ENCODE data around the gene DNAJC16. TPM values are rescaled to one million over a fixed set of nuclear protein-coding genes. Genes with fewer than 3 reads are reported as not detected.
"Not testable (repeated sequence)": the region's sequence is repeated elsewhere in the genome, so short reads cannot be mapped to it uniquely, and the experiment has no call there.

The DNAJC16 gene
- total and polyA plus RNA-seq, 4 donors: 16.2 to 27.7 (median 17.4) TPM

DNA sequence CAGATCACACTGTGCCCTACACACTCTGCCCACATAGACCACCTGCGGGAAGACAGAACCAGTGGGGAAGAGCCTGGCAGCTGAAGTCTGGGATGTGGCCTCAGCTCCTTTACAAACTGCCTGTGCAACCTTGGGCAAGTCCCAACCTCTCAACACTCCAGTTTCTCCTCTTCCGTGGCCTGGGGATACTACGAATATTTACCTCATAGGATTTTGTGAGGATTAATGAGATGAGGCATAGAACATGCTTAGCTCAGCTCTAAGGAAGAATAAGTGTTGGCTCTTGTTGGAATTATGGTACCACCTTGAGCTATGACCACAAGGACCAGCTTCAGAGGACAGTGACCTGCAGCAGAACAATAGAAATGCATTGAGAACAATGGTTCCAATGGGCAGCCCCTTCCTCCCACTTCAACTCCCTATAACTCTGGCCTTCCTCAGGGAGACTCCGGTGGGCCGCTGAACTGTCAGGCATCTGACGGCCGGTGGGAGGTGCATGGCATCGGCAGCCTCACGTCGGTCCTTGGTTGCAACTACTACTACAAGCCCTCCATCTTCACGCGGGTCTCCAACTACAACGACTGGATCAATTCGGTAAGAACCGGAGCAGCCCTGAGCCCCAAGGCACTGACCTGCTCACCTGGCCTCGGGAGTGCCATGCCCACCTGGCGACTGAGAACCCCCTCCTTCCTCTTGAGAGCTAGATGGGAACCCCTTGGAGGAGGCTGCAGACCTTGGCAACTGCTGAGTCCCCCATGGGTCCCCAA lies 39.6 kb upstream of the DNAJC16 start:
- H3K4me3 ChIP-seq (ENCODE audit: low read depth, low read length); H3K27ac ChIP-seq (ENCODE audit: low read depth, low read length); H3K4me1 ChIP-seq (ENCODE audit: control insufficient read depth, insufficient read depth, low read length); H3K9me3 ChIP-seq (ENCODE audit: control insufficient read depth, insufficient read depth, low read length); H3K27me3 ChIP-seq (ENCODE audit: control insufficient read depth, insufficient read depth, low read length); DNase-seq (ENCODE audit: low read depth in 4 of 6, low spot score in 6 of 6): not testable (repeated sequence)
- peaks cover 25% of the 10 kb centered on the region for H3K36me3 ChIP-seq (ENCODE audit: control insufficient read depth, insufficient read depth, low read length)
- WGBS (ENCODE audit: insufficient coverage): 97% methylated on average over 13 of the region's 17 CpGs

DNA sequence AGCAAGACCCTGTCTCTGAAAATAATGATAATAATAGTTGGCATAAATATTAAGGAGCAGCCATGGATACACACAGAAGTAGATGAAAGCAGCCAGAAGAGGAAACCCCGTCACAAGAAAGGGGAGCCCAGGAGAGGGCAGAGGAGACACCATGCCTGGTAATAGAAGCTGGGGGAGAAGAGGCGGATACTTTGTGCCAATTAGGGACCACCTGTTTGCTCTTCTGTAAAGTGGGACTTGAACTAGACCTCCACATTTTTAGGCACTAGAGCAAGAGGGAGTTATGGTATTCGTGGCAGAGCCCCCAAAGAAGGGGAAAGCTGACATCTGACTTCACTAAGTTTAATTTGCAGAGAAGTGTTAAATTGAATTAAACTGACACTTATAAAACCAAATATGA lies 38.3 kb upstream of the DNAJC16 start:
- peaks cover 7% of the 10 kb centered on the region for H3K4me1 ChIP-seq (ENCODE audit: control insufficient read depth, insufficient read depth, low read length)
- no peaks in the 10 kb centered on the region for H3K9me3 ChIP-seq (ENCODE audit: control insufficient read depth, insufficient read depth, low read length)
- no peaks in the 10 kb centered on the region for H3K27me3 ChIP-seq (ENCODE audit: control insufficient read depth, insufficient read depth, low read length)
- H3K27ac ChIP-seq (ENCODE audit: low read depth, low read length): no peak overlapping the region
- H3K4me3 ChIP-seq (ENCODE audit: low read depth, low read length): no peak overlapping the region
- DNase-seq (ENCODE audit: low read depth in 4 of 6, low spot score in 6 of 6): no peak
- WGBS (ENCODE audit: insufficient coverage): 74% methylated on average over 2 of the region's 3 CpGs
- H3K36me3 ChIP-seq (ENCODE audit: control insufficient read depth, insufficient read depth, low read length): peaks cover 31% of the 10 kb centered on the region

DNA sequence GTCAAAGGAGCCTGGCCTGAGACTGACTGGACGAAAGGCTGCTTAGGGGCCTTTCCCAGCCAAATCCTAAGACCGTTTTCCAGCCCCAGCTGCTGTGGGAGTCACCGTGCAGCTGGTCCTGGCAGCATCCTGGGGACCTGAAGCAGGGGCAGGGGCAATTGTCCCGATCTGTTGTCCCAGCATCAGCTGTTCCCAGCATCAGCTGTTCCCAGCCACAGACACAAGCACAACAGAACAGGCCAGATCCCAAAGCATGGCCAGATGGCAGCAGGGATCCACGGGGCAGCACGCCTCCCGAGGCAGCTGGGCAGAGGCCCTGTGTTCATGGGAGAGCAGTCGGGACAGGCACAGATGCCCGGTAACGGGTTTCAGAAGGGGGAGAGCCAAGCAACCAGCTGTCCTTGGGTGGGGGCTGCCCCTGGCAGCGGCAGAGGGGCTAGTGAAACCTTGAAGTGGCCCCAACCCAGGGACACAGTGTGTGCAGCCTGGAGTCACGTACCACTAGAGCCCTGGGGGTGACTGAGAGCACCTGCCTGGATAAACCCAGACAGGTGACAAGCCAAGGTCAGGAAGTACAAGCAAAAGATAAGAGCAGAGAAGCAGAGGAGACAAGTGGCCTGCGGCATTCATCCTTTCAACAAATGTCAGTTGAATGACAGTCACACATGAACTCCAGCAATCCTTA lies 37.5 kb upstream of the DNAJC16 start:
- no peaks in the 10 kb centered on the region for H3K9me3 ChIP-seq (ENCODE audit: control insufficient read depth, insufficient read depth, low read length)
- peak in 2 of 6 donors; percentile 64 to 81 for DNase-seq (ENCODE audit: low read depth in 4 of 6, low spot score in 6 of 6)
- WGBS (ENCODE audit: insufficient coverage): 27% methylated on average over 12 of the region's 13 CpGs
- H3K27ac ChIP-seq (ENCODE audit: low read depth, low read length): no peak overlapping the region
- H3K36me3 ChIP-seq (ENCODE audit: control insufficient read depth, insufficient read depth, low read length): peaks cover 36% of the 10 kb centered on the region
- no peaks in the 10 kb centered on the region for H3K27me3 ChIP-seq (ENCODE audit: control insufficient read depth, insufficient read depth, low read length)
- H3K4me1 ChIP-seq (ENCODE audit: control insufficient read depth, insufficient read depth, low read length): peaks cover 7% of the 10 kb centered on the region
- no peak overlapping the region for H3K4me3 ChIP-seq (ENCODE audit: low read depth, low read length)

GRCh38 chr1:15491010-15491409 lies 35.6 kb upstream of the DNAJC16 start:
- H3K4me3 ChIP-seq (ENCODE audit: low read depth, low read length); H3K27ac ChIP-seq (ENCODE audit: low read depth, low read length): not testable (repeated sequence)
- 80% methylated on average over 1 of the region's 4 CpGs for WGBS (ENCODE audit: insufficient coverage)

DNA sequence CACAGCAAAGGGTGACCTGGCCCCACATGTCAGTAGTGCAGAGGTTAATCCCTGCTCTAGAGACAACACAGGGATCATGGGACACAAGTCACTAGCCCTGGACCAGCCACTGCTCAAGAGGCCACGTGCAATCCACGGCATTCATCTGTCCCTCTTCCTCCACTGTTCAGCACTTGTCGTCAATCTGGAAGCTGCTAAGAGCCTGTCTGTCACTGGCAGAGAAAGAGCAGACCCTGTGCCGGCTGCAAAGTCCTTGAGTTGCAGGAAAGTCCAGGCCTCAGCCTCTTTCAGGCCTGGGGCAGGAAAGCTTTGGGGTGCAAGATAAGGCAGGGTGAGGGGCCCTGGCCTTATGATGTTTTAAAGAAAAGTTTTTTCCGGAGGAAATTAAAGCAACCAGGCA lies 34.1 kb upstream of the DNAJC16 start:
- Histone ChIP-seq H3K4me1 (ENCODE audit: control insufficient read depth, insufficient read depth, low read length) (peaks cover 7% of the 10 kb centered on the region), H3K4me3 (ENCODE audit: low read depth, low read length) (no peak overlapping the region), H3K9me3 (ENCODE audit: control insufficient read depth, insufficient read depth, low read length) (no peaks in the 10 kb centered on the region), H3K27me3 (ENCODE audit: control insufficient read depth, insufficient read depth, low read length) (no peaks in the 10 kb centered on the region), H3K36me3 (ENCODE audit: control insufficient read depth, insufficient read depth, low read length) (peaks cover 37% of the 10 kb centered on the region), H3K27ac (ENCODE audit: low read depth, low read length) (no peak overlapping the region)
- no peak for DNase-seq (ENCODE audit: low read depth in 4 of 6, low spot score in 6 of 6)
- 89% methylated on average over 5 of the region's 5 CpGs for WGBS (ENCODE audit: insufficient coverage)

More at GRCh38 chr1:15491010-15491409, 35.6 kb upstream of the DNAJC16 start:
- not testable (repeated sequence) for H3K4me1 ChIP-seq (ENCODE audit: control insufficient read depth, insufficient read depth, low read length); H3K27me3 ChIP-seq (ENCODE audit: control insufficient read depth, insufficient read depth, low read length); DNase-seq (ENCODE audit: low read depth in 4 of 6, low spot score in 6 of 6); H3K9me3 ChIP-seq (ENCODE audit: control insufficient read depth, insufficient read depth, low read length)
- H3K36me3 ChIP-seq (ENCODE audit: control insufficient read depth, insufficient read depth, low read length): peaks cover 40% of the 10 kb centered on the region

GRCh38 chr1:15493869-15494390 lies 32.7 kb upstream of the DNAJC16 start:
- Histone ChIP-seq H3K4me3 (ENCODE audit: low read depth, low read length) (no peak overlapping the region), H3K27me3 (ENCODE audit: control insufficient read depth, insufficient read depth, low read length) (no peaks in the 10 kb centered on the region), H3K4me1 (ENCODE audit: control insufficient read depth, insufficient read depth, low read length) (peaks cover 6% of the 10 kb centered on the region), H3K9me3 (ENCODE audit: control insufficient read depth, insufficient read depth, low read length) (no peaks in the 10 kb centered on the region), H3K27ac (ENCODE audit: low read depth, low read length) (no peak overlapping the region), H3K36me3 (ENCODE audit: control insufficient read depth, insufficient read depth, low read length) (peaks cover 46% of the 10 kb centered on the region)
- no peak for DNase-seq (ENCODE audit: low read depth in 4 of 6, low spot score in 6 of 6)
- WGBS (ENCODE audit: insufficient coverage): 98% methylated on average over 9 of the region's 9 CpGs

GRCh38 chr1:15500184-15501178 lies 26.2 kb upstream of the DNAJC16 start:
- 60% methylated on average over 8 of the region's 19 CpGs for WGBS (ENCODE audit: insufficient coverage)
- Histone ChIP-seq H3K27ac (ENCODE audit: low read depth, low read length) (no peak overlapping the region), H3K9me3 (ENCODE audit: control insufficient read depth, insufficient read depth, low read length) (no peaks in the 10 kb centered on the region), H3K4me3 (ENCODE audit: low read depth, low read length) (no peak overlapping the region), H3K36me3 (ENCODE audit: control insufficient read depth, insufficient read depth, low read length) (peaks cover 54% of the 10 kb centered on the region), H3K4me1 (ENCODE audit: control insufficient read depth, insufficient read depth, low read length) (no peaks in the 10 kb centered on the region), H3K27me3 (ENCODE audit: control insufficient read depth, insufficient read depth, low read length) (no peaks in the 10 kb centered on the region)
- DNase-seq (ENCODE audit: low read depth in 4 of 6, low spot score in 6 of 6): peak in 1 of 6 donors; percentile 23

DNA sequence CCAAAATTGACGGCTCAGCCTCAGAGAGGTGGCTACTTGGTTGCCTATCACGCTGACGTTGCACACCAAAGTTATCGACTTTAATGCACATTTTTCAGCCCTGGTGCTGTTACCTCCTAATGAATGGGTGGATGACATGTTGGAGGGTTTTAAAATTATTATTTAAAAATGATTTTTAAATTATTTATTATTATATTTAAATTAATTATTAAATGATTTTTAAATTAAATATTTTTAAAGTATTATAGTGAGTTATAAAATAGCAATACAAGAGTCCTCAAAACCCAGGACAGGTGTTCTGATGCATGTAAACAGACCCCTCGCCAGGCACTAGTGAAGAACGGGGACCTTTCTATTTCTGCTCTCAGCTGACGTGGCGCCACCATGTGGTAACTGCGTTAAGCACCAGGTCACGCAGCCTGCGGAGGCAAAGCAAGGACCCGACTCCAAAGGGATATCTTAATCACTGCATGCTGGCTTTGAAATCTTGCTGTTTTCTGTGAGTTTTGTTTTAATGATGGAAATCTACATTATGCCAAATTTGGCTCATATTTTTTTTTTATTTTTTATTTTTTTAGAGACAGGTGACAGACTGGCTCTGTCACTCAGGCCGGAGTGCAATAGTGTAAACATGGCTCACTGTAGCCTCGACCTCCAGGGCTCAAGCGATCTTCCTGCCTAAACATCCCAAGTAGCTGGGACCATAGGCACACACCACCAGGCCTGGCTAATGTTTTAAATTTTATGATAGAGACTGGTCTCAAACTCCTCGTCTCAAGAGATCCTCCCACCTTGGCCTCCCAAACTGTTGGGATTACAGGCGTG lies 25.2 kb upstream of the DNAJC16 start:
- 54% methylated on average over 7 of the region's 17 CpGs for WGBS (ENCODE audit: insufficient coverage)
- H3K27ac ChIP-seq (ENCODE audit: low read depth, low read length): no peak overlapping the region
- peak in 2 of 6 donors; percentile 38 to 49 for DNase-seq (ENCODE audit: low read depth in 4 of 6, low spot score in 6 of 6)
- peaks cover 62% of the 10 kb centered on the region for H3K36me3 ChIP-seq (ENCODE audit: control insufficient read depth, insufficient read depth, low read length)
- H3K9me3 ChIP-seq (ENCODE audit: control insufficient read depth, insufficient read depth, low read length): no peaks in the 10 kb centered on the region
- no peaks in the 10 kb centered on the region for H3K27me3 ChIP-seq (ENCODE audit: control insufficient read depth, insufficient read depth, low read length)
- no peaks in the 10 kb centered on the region for H3K4me1 ChIP-seq (ENCODE audit: control insufficient read depth, insufficient read depth, low read length)
- H3K4me3 ChIP-seq (ENCODE audit: low read depth, low read length): no peak overlapping the region

All from spinal cord (tissue), 10 donors.